ENCODE data around the gene DGKB.
A peak's percentile ranks its signal among the peaks of the same experiment; 100 is the strongest.

Gene DGKB

GRCh38 chr7:14767716-14768425, 134.7 kb downstream of the DGKB start:
- DNase-seq (ENCODE audit: low read depth), result no peak
- no peak overlapping the region for H3K4me3 ChIP-seq (ENCODE audit: low read length)
- TF ChIP-seq CTCF (conservative IDR thresholded peaks at IDR 0.05; ENCODE audit: low read depth, low read length), result no peak

- DNase-seq (ENCODE audit: low read depth), result no peak
- H3K4me3 ChIP-seq (ENCODE audit: low read length), result no peak overlapping the region
- no peak for TF ChIP-seq CTCF (conservative IDR thresholded peaks at IDR 0.05; ENCODE audit: low read depth, low read length)
Observed at GRCh38 chr7:14766747-14767146, 135.8 kb downstream of the DGKB start.

GRCh38 chr7:14765731-14766130, 136.8 kb downstream of the DGKB start:
- no peak for DNase-seq (ENCODE audit: low read depth)
- H3K4me3 ChIP-seq (ENCODE audit: low read length), result no peak overlapping the region
- no peak for TF ChIP-seq CTCF (conservative IDR thresholded peaks at IDR 0.05; ENCODE audit: low read depth, low read length)

GRCh38 chr7:14762561-14762960, 140.0 kb downstream of the DGKB start:
- DNase-seq (ENCODE audit: low read depth), result no peak
- H3K4me3 ChIP-seq (ENCODE audit: low read length), result no peak overlapping the region
- no peak for TF ChIP-seq CTCF (conservative IDR thresholded peaks at IDR 0.05; ENCODE audit: low read depth, low read length)

- no peak for TF ChIP-seq CTCF (conservative IDR thresholded peaks at IDR 0.05; ENCODE audit: low read depth, low read length)
- peak; percentile 49 for DNase-seq (ENCODE audit: low read depth)
- no peak overlapping the region for H3K4me3 ChIP-seq (ENCODE audit: low read length)
Observed at GRCh38 chr7:14761510-14762296, 140.8 kb downstream of the DGKB start.

GRCh38 chr7:14760730-14761478, 141.6 kb downstream of the DGKB start:
- no peak overlapping the region for H3K4me3 ChIP-seq (ENCODE audit: low read length)
- TF ChIP-seq CTCF (conservative IDR thresholded peaks at IDR 0.05; ENCODE audit: low read depth, low read length), result no peak
- DNase-seq (ENCODE audit: low read depth), result no peak

Data from retinal pigment epithelial cell (primary cell).